Stimulated activated CD4-positive, alpha-beta T cell treated with anti-CD3 and anti-CD28 coated beads, Interleukin-1b, Interleukin-23, amount 100 ng/mL, for 4 hours (primary cell): ENCODE measurements around the gene MTOR.
"Not testable (repeated sequence)": the region's sequence is repeated elsewhere in the genome, so short reads cannot be mapped to it uniquely, and the experiment has no call there.

ENCODE experiments used
- DNase-seq, 2 donors: peaks; one replicate each; pipeline ENCODE4 v3.0.0-alpha.2; 2020; ENCODE audit warnings: low read depth in 2 of 2

MTOR gene

DNA sequence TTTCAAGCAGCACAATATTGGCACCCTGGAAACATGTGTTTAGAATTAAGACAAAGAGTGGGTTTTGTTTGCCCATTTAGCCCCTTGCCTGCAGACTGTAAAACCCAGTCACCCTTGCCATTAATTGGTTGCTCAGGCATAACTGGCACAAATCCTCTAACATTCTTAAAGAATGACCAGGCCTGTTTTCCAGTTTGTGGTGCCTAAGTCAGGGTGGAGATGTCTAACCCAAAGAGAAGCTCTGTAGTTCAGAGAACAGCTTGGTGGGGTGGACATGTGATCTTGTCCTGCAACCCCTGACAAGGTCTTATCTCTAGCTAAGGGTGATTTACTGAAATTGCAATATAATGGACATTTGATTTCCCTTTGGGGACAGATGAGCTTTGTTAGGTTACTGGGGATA is 82.0 kb downstream of the MTOR start:
- no peak for DNase-seq

DNA sequence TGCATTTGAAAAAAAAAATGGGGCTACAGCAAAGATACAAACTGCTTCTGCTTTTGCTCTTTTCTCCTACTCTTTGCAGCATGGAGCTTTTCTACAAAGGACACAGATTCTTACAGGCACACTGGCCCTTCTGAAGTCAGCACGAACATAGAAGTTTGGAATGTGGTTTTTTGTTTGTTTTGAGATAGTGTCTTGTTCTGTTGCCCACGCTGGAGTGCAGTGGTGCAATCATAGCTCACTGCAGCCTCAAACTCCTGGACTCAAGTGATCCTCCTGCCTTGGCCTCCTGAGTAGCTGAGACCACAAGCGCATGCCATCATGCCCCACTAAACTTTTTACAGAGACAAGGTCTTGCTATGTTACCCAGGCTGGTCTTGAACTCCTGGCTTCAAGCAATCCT is 82.6 kb downstream of the MTOR start:
- not testable (repeated sequence) for DNase-seq

DNA sequence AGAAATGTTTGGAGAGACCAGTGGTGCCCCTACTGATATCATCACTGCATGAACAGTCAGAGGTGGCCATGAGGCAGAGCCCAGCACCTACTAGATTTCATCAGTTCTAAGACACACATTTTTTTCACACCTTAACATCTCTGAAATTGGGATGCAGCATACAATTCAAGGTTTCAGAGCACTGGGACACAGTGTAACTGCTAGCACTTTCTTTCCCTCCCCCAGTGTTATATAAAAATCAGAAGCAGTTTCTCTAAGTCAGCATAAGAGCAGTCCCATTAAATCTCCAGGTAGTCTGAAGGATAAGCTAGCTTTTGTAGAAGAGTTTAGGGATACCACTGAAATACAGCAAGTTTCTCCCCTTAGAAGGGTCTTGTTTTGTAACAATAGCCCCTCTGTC is 83.2 kb downstream of the MTOR start:
- no peak for DNase-seq

DNA sequence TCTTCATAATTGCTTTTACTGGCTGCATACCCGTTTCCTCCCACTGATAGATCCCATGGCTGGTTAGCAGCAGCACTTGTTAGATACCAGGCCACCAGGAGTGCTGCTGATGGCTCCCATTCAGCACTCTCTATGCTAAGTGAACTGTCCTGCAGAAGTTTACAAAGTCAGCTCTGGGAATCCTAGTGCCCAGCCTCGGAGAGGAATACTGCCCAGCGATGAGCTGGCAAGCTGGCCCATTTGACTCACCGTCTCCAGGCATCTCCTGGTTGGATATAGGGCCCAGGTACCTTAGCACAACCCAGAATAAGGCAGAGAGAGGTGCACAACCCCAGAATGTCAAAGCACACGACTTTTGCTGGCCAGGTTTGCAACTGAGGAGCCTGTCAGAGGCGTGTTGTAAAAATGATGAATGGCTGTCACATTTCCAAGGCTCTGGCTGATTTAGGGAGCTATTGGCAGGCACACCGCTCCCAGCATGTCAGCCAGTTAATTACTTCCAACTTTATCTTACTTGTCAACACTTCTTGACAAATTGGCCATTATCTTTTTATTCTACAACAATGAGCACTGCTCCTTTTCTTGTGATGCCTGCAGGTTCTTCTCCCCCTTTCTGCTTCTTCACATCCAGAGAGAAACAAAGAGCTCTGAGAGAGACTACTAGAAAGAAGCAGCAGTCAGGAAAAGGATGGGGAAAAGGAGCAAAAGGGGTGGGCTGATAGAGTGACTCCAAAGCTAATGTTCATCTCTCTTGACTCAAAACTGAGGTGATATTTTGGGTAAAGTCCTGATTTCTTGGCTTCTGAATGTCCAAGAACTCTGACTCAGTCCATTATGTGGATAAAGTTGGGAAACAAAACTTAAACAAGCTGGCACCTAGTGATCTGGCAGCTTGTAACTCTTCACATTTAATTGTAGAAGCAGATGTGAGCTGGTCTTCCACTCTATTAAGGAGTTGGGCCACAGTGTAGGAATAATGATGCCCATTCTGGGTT is 84.0 kb downstream of the MTOR start:
- DNase-seq: no peak

DNA sequence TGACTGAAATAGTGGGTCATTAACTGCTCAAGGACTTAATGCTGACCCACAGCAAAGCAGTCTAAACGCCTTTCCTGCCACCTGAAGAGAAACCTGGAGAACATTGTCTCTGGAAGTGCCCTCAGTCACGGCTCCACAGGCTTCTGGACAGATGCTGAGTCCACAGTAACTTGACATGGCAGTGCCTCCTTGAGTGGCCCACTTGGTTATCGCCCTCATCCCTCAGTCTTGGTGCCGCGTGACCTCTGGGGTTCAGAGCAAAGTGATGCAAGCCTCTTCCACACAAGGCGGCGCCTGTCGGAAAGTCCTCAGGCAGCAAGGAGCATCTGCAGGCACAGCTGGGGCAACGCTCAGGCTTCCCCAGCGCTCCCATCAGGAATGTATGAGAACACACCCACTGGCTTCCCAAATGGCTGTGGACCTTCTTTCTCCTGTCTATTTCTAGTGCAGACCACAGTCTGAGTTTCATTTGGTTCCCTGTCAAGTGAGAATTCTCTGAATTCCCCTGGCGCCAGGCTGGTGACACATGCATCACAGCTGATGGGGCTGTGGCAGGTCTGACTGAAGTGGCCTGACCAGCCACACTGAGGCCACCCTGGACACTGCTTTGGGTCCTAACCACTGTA is 86.2 kb downstream of the MTOR start:
- DNase-seq: no peak

DNA sequence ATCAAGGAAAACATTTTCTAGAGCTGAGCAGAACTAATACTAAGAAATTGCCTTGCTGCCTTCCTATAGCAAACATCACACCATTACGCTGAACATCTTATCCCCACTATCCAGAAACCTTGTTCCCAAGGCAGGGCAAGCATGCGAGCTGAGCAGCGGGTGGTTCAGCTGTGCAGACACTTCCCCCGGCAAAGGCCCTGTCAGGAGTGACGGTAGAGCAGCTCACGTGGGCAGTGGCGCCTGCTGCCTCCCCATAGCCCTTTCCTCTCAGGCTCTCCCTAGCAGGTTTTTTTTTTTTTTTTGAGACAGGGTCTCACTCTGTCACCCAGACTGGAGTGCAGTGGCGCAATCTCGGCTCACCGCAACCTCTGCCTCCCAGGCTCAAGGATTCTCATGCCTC is 86.9 kb downstream of the MTOR start:
- no peak for DNase-seq

DNA sequence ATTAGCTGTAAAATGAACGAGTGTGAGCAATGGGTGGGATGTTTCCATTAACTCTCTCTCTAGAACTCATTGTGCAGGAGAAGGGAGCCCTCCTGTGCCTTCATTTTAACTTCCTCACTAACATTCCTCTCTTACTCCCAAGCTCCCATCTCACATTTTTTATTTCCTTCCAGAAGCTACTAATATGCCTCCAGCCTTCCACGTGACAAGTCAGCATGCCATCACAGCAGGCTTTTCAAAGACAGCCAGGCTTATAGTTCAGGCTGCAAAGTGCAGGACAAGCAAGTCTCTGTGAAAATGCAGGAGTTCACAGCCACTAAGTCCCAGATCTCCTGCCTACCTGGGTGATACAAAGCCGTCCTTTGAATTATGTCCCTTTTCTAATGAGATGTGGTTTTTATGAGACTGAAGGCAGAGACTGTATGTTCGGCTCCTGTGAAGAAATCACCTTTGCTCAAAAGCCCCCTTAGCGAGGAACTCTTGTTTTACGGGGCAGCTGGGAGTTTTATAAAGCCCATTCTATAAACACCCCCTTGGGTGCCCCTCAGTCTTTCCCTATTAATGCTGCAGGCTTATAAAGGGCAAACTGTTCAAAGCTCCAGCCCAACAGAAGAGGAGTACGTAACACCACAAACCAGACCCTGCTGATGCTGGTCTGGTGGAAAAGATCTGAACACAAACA is 87.9 kb downstream of the MTOR start:
- DNase-seq: no peak

DNA sequence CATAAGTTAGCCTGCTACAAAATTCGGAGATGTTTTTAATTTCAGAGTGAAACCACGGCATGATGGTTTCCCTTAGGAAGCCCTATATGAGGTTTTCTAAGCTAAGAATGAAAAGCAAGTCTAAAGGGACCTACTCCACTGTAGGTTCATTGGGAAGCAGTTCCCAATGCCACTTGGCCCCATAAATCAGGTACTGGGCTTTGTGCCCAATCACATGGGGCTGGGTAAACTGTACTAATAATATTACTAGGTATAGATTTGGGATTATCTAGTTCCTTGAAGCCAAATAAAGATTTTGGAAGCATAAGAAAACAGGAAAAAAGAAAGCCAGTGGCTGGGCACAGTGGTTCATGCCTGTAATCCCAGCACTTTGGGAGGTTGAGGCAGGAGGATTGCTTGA is 92.2 kb downstream of the MTOR start:
- DNase-seq: no peak

DNA sequence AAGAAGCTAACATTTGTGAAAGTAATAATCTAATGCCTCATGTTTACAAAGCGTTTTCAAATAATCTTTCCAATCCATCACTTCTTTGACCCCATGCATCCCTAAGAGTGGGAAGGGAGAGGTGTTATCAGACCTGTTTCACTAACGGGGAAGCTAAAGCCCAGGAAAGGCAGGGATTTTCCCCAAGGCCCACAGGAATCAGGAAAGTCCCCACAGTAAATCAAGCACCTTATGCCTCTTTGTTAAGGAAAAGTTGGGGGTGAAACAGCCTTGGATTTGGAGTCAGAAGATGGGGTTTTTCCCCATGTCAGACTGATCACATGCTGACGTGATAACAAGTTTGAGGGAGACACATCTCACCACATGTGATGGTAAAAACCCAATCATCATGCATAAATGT is 93.1 kb downstream of the MTOR start:
- DNase-seq: no peak

DNA sequence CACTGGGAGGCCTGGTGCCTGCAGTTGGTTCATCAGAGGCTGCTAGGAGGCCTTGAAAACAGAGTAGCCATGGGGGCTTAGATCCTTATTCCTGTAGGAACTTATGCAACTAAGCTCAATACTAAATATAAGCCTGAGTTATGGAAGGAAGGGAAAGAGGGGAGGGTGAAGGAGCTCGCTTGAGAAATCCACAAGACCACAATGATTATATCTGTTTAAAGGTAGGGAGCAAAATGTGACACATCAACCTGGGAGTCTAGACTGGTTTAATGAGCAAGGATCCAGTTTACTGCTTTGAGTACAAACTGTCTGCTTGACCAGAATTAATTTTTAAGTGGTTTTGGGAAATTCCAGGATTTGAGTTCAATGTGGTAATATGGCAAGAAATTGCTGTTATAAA is 93.6 kb downstream of the MTOR start:
- DNase-seq: no peak

DNA sequence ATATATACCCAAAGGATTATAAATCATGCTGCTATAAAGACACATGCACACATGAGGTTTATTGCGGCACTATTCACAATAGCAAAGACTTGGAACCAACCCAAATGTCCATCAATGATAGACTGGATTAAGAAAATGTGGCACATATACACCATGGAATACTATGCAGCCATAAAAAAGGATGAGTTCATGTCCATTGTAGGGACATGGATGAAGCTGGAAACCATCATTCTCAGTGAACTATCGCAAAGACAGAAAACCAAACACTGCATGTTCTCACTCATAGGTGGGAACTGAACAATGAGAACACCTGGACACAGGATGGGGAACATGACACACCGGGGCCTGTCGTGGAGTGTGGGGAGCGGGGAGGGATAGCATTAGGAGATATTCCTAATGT is 95.6 kb downstream of the MTOR start:
- DNase-seq: not testable (repeated sequence)

DNA sequence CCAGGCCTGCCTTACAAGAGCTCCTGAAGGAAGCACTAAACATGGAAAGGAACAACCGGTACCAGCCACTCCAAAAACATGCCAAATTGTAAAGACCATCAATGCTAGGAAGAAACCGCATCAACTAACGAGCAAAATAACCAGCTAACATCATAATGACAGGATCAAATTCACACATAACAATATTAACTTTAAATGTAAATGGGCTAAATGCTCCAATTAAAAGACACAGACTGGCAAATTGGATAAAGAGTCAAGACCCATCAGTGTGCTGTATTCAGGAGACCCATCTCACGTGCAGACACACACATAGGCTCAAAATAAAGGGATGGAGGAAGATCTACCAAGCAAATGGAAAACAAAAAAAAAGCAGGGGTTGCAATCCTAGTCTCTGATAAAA is 99.6 kb downstream of the MTOR start:
- not testable (repeated sequence) for DNase-seq

DNA sequence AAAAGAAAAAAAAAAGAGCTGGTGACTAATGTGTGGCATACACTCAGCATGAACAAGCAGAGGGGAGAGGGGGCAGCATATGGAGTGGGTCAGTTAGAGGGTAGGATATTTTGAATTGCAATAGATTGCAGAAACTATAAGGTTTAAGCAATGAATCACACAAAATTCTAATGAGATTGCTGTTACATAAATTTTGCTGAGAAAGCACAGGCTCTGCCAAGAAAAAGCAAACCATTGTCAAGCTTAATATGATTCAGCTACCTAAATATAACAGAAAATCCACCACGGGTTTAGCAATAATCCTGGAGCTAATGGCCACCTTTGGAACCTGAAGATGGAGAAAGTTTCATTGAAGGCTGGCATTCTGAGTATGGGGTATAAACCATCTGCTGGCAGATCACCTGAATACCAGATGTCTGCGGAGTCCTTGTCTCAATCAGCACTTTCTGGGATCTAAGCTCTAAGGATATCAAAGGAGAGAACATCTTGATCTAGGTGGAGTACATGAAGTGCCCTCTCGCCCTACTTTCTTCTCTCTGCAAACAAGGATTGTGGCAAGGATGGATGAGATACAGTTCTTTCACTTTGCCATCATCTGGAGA is 103.5 kb downstream of the MTOR start:
- no peak for DNase-seq

DNA sequence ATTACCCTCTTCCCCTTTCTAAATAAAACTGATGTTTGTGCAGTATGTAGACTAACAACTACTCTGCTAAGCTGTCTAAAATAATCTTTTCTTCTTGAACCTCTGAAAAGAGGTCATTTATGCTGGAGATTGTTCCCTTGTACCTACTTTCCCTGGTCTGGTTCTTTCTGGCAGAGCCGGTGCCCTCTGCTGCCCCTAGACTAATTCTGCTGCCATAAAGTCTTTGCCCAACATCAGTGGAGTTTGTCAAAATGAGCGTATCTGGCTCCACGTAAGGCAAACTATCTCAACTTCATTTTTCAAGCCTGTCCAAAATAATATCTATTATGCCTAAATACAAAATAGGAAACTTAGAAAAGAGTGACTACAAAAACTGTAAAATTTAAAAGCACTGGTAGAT is 104.1 kb downstream of the MTOR start:
- no peak for DNase-seq

DNA sequence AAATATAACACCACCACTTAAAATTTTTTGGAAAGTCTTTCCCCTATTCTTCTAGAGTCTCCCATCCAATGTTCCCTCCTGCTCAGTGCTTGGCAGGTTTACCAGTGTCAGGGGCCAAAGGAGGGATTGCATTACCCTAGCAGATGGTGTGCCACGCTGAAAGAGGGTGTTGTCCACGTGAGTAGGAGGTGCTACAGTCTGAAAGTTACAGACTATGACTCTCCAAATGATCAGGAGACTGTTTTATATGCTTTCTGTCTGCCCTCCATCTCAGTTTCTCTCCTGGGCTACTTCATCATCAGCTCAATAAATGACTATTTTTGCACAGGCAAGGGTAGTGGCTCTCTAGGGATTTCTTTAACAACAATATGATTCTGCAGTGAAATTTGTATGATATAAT is 104.5 kb downstream of the MTOR start:
- no peak for DNase-seq

DNA sequence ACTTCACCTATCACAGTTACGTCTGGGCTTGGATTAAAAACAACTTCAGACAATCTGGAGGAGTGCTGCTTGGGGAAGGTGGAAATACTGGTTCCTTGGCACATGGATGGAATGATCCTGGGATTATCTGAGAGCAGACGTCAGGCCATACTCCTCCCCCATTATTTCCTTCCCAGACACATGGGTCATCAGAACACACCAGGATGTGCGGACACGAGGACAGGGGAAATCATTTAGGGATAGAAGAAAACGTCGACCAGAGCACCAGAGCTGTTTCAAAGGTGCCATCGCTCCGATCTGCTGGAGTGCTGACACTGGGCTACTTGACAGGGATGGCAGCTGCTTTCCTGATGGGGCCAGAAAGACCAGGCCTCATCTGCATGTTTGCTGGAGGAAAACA is 105.0 kb downstream of the MTOR start:
- no peak for DNase-seq

DNA sequence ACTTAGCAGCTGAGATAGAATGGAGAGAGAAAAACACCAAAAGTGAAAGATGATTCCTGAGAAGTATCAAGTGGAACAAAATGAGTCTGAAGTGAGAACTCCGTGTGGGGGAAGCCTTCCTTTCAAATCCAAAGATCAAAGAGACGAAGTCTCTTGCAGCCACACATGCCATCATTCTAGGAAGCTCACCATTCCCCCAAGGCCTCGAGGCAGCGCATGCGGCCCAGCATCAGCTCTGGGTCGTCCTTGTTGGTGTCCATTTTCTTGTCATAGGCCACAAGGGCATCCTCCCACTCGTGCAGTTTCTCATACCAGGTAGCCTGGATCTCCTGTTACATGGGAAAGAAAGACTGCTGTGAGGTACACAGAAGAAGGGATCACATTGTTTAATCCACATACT is 105.4 kb downstream of the MTOR start:
- no peak for DNase-seq

DNA sequence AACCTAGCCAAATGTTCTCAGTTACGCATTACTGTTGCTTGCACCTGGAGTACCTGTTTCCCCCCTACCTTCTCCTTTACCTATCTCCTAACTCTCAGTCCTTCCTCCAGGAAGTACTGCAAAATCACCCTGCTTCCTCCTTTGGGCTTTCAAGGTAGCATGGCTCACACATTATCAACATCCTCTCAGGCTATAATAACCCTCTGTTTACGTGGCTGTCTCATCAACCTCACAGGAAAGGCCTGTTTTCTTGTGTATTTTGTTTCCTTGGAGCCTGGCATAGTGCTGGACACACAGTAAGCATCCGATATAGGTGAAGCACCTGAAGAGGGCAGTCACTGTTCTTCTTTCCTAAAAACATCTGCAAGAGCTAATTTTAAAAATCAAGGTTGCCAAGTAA is 105.9 kb downstream of the MTOR start:
- DNase-seq: no peak

DNA sequence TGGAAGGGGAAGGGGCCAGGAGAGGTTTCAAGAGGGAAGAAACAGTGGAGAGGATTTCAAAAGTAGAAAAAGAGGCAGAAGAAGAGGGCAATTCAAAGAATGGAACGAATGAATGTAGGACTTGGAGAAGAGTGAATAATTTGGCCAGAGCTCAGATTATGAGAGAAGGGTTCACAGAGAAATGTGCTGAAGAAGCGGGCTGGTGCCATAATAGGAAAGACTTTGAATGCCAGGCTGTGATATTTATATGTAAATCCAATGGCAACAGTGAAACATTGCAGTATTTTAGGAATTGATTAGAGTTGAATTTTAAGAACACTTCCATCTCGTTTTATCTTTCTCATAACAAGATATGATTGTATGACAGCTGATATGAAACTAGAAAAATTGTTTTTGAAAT is 109.2 kb downstream of the MTOR start:
- DNase-seq: no peak

DNA sequence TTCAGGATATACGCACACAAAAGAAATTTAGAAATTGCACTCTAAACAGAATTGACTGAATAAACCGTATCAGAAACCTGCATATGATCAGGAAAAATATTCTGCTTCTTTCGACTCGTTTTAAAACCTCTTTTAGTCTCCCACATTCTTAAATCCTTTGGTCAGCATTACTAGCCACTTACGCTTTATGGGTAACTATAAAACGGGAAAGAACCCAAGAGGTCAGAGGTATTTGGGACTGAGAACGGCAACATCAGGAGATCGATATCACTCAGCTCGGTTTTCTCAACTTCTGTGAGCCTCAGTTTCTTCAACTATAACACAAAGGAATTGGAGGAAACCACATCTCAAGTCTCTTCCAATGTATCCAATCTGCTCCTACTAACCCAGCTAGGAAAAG is 109.6 kb downstream of the MTOR start:
- DNase-seq: no peak

DNA sequence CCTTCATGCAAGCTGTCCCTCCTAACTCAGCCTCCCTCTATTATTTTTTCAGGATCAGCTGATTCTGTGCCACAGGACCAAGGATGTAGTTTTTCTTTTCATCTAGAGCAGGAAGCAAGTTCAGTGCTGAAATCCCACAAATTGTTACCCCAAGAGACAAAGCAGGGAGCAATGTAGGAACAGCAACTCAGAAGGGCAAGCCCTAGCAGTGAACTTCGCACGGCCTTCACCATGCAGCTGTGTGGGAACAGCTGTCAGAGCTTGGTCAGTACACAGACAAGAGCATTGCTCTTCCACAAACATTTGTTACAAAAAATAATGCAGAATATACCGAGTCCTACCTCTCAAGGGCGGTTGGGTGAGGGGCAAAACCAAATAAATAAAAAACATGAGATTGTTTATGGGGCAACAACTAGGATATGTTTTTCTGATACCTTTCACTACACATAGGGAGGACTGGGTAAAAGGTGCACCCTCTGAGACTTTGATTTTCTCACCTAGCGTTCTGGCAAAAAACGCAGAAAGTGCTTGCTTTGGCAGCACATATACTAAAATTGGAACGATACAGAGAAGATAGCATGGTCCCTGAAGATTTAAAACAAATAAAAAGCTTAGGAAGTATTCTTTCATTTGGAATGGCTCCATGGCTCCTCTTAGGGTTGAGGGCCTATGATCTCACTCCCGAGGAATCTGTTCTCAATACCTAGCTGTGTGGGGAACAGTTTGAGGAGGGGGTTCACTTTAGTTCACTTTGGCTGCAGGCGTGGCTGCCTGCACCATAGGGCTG is 110.3 kb downstream of the MTOR start:
- DNase-seq: no peak

DNA sequence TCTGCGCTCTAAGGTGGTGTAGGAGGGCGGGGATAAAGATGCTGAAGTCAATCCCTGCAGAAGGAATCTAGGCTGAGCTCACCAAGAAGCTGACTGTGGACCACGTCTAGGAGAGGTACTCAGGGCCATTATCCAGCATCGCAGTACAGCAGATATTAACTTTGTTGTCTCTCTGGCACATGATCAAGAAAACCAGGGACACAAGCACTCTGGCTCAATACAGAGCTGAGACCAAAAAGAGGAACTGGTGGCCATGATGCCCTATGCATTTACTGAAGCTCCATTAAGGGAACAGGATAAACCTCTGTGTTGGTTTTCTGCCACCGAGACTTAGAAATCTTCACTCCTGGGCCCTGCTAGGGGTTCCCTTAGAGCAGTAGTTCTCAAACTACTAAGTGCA is 111.2 kb downstream of the MTOR start:
- DNase-seq: no peak
